OCI-LY3 (cell line): ENCODE measurements around the gene LSM7.

ENCODE experiments used
- CTCF ChIP-seq: fragments of 200-600, 300-600 bp; sonication (generic); IDR thresholded peaks from 2 replicates; pipeline ENCODE4 v1.5.1; 2014; ENCODE audit warnings: antibody characterized with exemption, low read length, low read depth
- EZH2phosphoT487 ChIP-seq: fragments of 200-600 bp; shearing (Covaris generic); IDR thresholded peaks from 2 replicates; pipeline ENCODE4 v1.6.1; 2018; ENCODE audit warnings: antibody characterized with exemption, mixed run types, low read depth

- TF ChIP-seq CTCF: no peak
- TF ChIP-seq EZH2phosphoT487: no peak
These were observed 23.2 kb upstream of the LSM7 start for GRCh38 chr19:2351591-2351990.
